ENCODE measurements around the gene TMEM183A.
"Not testable (repeated sequence)": the region's sequence is repeated elsewhere in the genome, so short reads cannot be mapped to it uniquely, and the experiment has no call there.

The TMEM183A gene

GRCh38 chr1:203000217-203000944 lies 6.8 kb upstream of the TMEM183A start:
- H3K27me3 ChIP-seq (ENCODE audit: insufficient read depth, low read length), result no peaks in the 10 kb centered on the region
- H3K27ac ChIP-seq (ENCODE audit: low read depth, low read length, poor library complexity, severe bottlenecking), result no peak overlapping the region
- no peaks in the 10 kb centered on the region for H3K9me2 ChIP-seq (ENCODE audit: low read depth, low read length)
- no peak overlapping the region for H3K4me3 ChIP-seq (ENCODE audit: low read depth, low read length, poor library complexity, severe bottlenecking)
- H3K4me1 ChIP-seq (ENCODE audit: insufficient read depth, low read length, severe bottlenecking), result peaks cover 6% of the 10 kb centered on the region
- no peaks in the 10 kb centered on the region for H3F3A ChIP-seq (ENCODE audit: insufficient read depth, low read length)
- H3K4me2 ChIP-seq (ENCODE audit: low read length), result no peak overlapping the region
- no peaks in the 10 kb centered on the region for H3K79me2 ChIP-seq (ENCODE audit: insufficient read depth, low read length)
- H4K20me1 ChIP-seq (ENCODE audit: insufficient read depth, low read length), result no peaks in the 10 kb centered on the region
- H3K36me3 ChIP-seq (ENCODE audit: insufficient read depth, low read length), result no peaks in the 10 kb centered on the region
- H2AFZ ChIP-seq (ENCODE audit: low read length), result no peak overlapping the region
- H3K9ac ChIP-seq (ENCODE audit: low read length), result no peak overlapping the region
- TF ChIP-seq EZH2 (IDR thresholded peaks at IDR 0.05; ENCODE audit: borderline replicate concordance, low read length), result no peak
- no peak for TF ChIP-seq CTCF (IDR thresholded peaks at IDR 0.05; ENCODE audit: low read length)
- H3K9me3 ChIP-seq (ENCODE audit: low read length), result no peaks in the 10 kb centered on the region

- H3K79me2 ChIP-seq (ENCODE audit: insufficient read depth, low read length), result no peaks in the 10 kb centered on the region
- H3K9me2 ChIP-seq (ENCODE audit: low read depth, low read length), result no peaks in the 10 kb centered on the region
- no peaks in the 10 kb centered on the region for H3K9me3 ChIP-seq (ENCODE audit: low read length)
- H3K4me3 ChIP-seq (ENCODE audit: low read depth, low read length, poor library complexity, severe bottlenecking), result no peak overlapping the region
- TF ChIP-seq CTCF (IDR thresholded peaks at IDR 0.05; ENCODE audit: low read length) (no peak), EZH2 (IDR thresholded peaks at IDR 0.05; ENCODE audit: borderline replicate concordance, low read length) (no peak)
- no peak overlapping the region for H3K27ac ChIP-seq (ENCODE audit: low read depth, low read length, poor library complexity, severe bottlenecking)
- H3K36me3 ChIP-seq (ENCODE audit: insufficient read depth, low read length), result no peaks in the 10 kb centered on the region
- no peak overlapping the region for H3K4me2 ChIP-seq (ENCODE audit: low read length)
- no peaks in the 10 kb centered on the region for H3F3A ChIP-seq (ENCODE audit: insufficient read depth, low read length)
- H3K9ac ChIP-seq (ENCODE audit: low read length), result no peak overlapping the region
- no peak overlapping the region for H2AFZ ChIP-seq (ENCODE audit: low read length)
- H4K20me1 ChIP-seq (ENCODE audit: insufficient read depth, low read length), result no peaks in the 10 kb centered on the region
- H3K4me1 ChIP-seq (ENCODE audit: insufficient read depth, low read length, severe bottlenecking), result peaks cover 13% of the 10 kb centered on the region
- no peaks in the 10 kb centered on the region for H3K27me3 ChIP-seq (ENCODE audit: insufficient read depth, low read length)
These were observed 5.2 kb upstream of the TMEM183A start for GRCh38 chr1:203001986-203002385.

- H3F3A ChIP-seq (ENCODE audit: insufficient read depth, low read length), result no peaks in the 10 kb centered on the region
- no peaks in the 10 kb centered on the region for H3K27me3 ChIP-seq (ENCODE audit: insufficient read depth, low read length)
- H3K79me2 ChIP-seq (ENCODE audit: insufficient read depth, low read length), result peaks cover 5% of the 10 kb centered on the region
- no peaks in the 10 kb centered on the region for H4K20me1 ChIP-seq (ENCODE audit: insufficient read depth, low read length)
- no peaks in the 10 kb centered on the region for H3K9me2 ChIP-seq (ENCODE audit: low read depth, low read length)
- no peak overlapping the region for H3K9ac ChIP-seq (ENCODE audit: low read length)
- no peak overlapping the region for H3K4me3 ChIP-seq (ENCODE audit: low read depth, low read length, poor library complexity, severe bottlenecking)
- H3K4me1 ChIP-seq (ENCODE audit: insufficient read depth, low read length, severe bottlenecking), result peaks cover 14% of the 10 kb centered on the region
- H3K36me3 ChIP-seq (ENCODE audit: insufficient read depth, low read length), result no peaks in the 10 kb centered on the region
- no peaks in the 10 kb centered on the region for H3K9me3 ChIP-seq (ENCODE audit: low read length)
- no peak overlapping the region for H3K4me2 ChIP-seq (ENCODE audit: low read length)
- TF ChIP-seq EZH2 (IDR thresholded peaks at IDR 0.05; ENCODE audit: borderline replicate concordance, low read length) (no peak), CTCF (IDR thresholded peaks at IDR 0.05; ENCODE audit: low read length) (no peak)
- H2AFZ ChIP-seq (ENCODE audit: low read length), result no peak overlapping the region
- H3K27ac ChIP-seq (ENCODE audit: low read depth, low read length, poor library complexity, severe bottlenecking), result no peak overlapping the region
These were observed 4.2 kb upstream of the TMEM183A start for GRCh38 chr1:203002951-203003350.

GRCh38 chr1:203005395-203006142 lies 1.6 kb upstream of the TMEM183A start:
- H3K27me3 ChIP-seq (ENCODE audit: insufficient read depth, low read length); H3K9ac ChIP-seq (ENCODE audit: low read length); H3K9me2 ChIP-seq (ENCODE audit: low read depth, low read length); H3K9me3 ChIP-seq (ENCODE audit: low read length); H3F3A ChIP-seq (ENCODE audit: insufficient read depth, low read length); H3K27ac ChIP-seq (ENCODE audit: low read depth, low read length, poor library complexity, severe bottlenecking); H4K20me1 ChIP-seq (ENCODE audit: insufficient read depth, low read length); H3K4me3 ChIP-seq (ENCODE audit: low read depth, low read length, poor library complexity, severe bottlenecking): not testable (repeated sequence)
- H2AFZ ChIP-seq (ENCODE audit: low read length), result peak overlapping the region; percentile 92
- H3K79me2 ChIP-seq (ENCODE audit: insufficient read depth, low read length), result peaks cover 18% of the 10 kb centered on the region
- H3K36me3 ChIP-seq (ENCODE audit: insufficient read depth, low read length), result peaks cover 20% of the 10 kb centered on the region
- peak overlapping the region; percentile 71; the same call in 1 of the 2 replicates for H3K4me2 ChIP-seq (ENCODE audit: low read length)
- H3K4me1 ChIP-seq (ENCODE audit: insufficient read depth, low read length, severe bottlenecking), result peaks cover 20% of the 10 kb centered on the region
